HG02678 (cell line): ENCODE data around the gene HCN2.
"Not testable (repeated sequence)": the region's sequence is repeated elsewhere in the genome, so short reads cannot be mapped to it uniquely, and the experiment has no call there.

Source experiments
- ATAC-seq: cut with Tn5 transposase; IDR thresholded peaks from one replicate; pipeline ENCODE4 v1.9.1; 2021; ENCODE audit warnings: mild to moderate bottlenecking, moderate library complexity; ENCODE audit not compliant: unreplicated experiment

Gene HCN2

DNA sequence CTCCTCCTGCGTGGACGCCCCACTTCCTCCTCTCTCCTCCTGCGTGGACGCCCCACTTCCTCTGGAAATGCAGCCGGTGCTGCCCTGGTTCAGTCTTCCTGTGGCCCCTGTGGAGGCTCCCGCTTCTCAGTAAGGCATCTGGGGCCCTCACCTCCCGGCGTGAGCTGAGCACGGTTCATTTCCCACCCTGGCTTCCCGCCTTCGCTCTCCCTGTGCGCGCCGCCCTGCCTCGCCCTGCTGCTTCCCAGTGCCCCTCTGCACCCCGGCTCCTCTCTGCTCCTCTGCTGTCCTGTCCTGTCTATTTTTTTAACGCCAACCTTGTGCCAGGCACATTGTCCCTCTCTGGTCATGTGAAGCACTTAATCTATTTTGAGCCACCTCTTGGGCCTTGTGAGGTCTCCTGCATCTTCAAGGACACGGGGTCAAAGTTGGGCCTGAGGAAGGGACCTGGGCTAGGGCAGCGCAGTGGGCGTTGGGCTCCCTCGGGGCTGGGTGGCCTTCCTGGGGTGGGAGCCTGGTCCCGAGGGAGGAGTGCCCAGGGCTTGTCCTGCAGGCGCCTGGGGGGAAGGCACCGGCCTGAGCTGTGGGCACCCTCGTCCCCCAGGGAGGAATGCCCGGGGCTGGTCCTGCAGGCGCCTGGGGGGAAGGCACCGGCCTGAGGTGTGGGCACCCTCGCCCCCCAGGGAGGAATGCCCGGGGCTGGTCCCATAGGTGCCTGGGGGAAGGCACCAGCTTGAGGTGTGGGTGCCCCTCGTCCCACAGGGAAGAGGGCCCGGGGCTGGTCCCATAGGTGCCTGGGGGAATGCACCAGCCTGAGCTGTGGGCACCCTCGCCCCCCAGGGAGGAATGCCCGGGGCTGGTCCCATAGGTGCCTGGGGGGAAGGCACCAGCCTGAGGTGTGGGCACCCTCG lies 13.0 kb downstream of the HCN2 start:
- no peak for ATAC-seq

DNA sequence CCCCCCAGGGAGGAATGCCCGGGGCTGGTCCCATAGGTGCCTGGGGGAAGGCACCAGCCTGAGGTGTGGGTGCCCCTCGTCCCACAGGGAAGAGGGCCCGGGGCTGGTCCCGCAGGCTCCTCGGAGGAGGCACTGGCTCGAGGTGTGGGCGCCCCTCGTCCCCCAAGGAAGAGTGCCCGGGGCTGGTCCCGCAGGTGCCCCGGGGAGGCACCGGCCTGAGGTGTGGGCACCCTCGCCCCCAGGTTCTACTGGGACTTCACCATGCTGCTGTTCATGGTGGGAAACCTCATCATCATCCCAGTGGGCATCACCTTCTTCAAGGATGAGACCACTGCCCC lies 13.6 kb downstream of the HCN2 start:
- ATAC-seq, result not testable (repeated sequence)

DNA sequence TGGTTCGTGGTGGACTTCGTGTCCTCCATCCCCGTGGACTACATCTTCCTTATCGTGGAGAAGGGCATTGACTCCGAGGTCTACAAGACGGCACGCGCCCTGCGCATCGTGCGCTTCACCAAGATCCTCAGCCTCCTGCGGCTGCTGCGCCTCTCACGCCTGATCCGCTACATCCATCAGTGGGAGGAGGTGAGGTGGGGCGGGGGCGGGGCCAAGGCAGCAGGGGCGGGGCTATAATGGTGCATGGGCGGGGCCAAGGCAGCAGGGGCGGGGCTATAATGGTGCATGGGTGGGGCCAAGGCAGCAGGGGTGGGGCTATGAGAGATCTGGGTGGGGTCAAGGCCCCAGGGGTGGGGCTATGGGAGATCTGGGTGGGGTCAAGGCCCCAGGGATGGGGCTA lies 14.1 kb downstream of the HCN2 start:
- ATAC-seq, result not testable (repeated sequence)

DNA sequence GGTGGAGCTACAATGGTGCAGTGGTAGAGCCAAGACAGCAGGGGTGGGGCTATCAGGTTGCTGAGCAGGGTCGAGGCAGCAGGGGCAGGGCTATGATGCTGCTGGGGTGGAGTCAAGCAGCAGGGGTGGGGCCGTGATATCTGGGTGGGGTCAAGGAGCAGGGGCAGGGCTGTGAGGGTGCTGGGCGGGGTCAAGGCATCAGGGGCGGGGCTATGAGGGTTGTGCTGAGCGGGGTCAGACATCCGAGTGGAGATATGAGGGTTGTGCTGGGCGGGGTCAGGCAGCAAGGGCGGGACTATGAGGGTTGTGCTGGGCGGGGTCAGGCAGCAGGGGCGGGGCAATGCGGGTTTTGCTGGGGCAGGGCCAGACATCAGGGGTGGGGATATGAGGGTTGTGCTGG lies 14.7 kb downstream of the HCN2 start:
- no peak for ATAC-seq

DNA sequence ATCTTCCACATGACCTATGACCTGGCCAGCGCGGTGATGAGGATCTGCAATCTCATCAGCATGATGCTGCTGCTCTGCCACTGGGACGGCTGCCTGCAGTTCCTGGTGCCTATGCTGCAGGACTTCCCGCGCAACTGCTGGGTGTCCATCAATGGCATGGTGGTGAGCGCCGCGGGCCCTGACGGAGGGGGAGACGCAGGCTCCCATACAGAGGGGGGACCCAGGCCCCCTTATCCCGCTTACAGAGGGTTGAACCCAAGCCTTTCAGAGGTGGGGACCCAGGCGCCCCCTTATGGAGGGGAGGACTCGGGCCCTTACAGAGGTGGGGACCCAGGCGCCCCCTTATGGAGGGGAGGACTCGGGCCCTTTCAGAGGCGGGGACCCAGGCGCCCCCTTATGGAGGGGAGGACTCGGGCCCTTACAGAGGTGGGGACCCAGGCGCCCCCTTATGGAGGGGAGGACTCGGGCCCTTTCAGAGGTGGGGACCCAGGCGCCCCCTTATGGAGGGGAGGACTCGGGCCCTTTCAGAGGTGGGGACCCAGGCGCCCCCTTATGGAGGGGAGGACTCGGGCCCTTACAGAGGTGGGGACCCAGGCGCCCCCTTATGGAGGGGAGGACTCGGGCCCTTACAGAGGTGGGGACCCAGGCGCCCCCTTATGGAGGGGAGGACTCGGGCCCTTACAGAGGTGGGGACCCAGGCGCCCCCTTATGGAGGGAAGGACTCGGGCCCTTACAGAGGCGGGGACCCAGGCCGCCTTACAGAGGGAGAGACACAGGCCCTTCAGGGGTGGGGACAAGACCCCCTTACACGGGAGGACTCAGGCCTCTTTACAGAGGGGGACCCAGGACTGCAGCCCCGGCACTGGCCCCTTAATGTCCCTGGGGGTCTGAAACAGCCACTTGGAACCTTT lies 15.6 kb downstream of the HCN2 start:
- not testable (repeated sequence) for ATAC-seq

DNA sequence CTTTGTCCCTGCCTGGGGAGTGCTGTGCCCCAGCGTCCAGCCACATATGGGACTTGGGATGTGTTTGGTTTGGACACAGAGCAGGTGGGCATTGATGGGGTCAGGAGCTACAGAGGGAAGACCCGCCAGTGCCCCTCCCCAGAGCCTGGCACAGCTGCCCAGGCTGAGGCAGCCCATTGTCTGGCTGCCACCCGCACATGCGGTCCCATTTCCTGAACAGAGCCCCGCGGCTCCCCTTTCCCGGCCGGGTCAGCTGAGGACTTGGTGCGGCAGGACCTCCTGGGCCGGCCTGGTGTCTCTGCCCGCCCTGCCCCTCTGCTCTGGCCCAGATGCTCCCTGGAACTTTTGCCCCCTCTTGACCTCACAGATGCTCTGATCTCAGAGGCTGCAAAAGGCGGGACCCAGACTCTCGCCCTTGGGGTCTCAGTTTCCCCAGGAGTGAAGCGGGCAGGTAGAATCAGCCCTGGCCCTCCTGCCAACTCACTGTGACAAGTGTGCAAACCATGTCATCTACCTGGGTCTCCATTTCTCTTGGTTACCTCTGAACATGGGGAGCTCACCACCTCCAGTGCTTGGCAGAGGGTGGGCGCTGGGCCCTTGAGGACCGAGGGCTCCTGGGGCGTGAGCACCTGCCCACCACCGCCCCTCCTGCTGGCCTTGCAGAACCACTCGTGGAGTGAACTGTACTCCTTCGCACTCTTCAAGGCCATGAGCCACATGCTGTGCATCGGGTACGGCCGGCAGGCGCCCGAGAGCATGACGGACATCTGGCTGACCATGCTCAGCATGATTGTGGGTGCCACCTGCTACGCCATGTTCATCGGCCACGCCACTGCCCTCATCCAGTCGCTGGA lies 17.8 kb downstream of the HCN2 start:
- ATAC-seq, result no peak

DNA sequence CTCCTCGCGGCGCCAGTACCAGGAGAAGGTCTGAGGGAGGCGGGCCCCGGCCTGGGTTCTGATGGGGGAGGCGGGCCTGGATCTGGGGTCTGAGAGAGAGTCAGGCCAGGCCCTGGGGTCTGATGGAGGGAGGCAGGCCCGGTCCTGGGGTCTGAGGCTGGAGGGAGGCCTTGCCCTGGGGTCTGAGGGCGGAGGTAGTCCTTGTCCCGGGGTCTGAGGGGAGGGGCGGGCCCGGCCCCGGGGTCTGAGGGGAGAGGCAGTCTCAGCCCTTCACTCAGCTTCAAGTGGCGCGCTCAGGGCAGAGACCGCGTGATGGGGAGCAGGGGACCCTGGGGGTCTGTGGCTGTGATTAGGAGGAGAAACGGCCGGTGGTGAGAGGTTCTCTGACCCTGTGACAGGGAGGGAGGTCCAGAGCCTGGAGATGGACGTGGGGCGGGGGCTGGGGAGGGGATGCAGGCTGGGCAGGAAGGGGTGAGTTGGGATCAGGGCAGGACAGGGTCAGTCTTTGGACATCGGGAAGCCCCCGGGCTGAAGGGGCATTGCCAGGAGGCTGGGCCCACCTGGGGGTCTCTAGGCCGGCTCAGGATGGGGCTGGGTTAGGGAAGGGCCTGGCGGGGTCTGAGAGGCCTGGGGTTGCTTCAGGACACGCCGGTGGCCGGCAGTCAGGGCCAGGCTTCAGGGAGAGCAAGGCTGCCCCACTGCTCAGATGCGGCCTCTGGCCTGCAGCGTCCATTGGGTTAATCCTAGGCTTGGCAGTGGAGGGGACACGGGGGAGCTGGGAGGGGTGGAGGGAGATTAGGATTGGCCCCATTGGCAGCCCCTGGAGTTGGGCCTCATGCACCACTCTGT lies 18.7 kb downstream of the HCN2 start:
- no peak for ATAC-seq

DNA sequence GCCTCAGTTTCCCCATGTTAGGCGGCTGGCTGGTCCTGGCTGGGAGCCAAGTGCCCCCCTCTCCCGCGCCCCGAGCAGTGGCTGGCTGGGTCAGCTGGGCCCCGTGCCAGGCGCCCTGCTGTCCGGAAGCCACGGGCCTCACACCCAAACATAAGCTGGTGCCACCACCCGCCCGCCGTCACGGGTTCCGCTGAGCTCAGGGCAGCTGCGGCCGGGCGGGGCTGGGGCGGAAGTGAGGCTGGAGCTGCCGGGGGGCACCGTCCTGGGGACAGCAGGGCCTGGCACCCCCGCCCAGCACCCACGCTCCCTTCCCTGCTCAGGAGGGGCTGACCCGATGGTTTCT lies 19.3 kb downstream of the HCN2 start:
- ATAC-seq, result no peak

DNA sequence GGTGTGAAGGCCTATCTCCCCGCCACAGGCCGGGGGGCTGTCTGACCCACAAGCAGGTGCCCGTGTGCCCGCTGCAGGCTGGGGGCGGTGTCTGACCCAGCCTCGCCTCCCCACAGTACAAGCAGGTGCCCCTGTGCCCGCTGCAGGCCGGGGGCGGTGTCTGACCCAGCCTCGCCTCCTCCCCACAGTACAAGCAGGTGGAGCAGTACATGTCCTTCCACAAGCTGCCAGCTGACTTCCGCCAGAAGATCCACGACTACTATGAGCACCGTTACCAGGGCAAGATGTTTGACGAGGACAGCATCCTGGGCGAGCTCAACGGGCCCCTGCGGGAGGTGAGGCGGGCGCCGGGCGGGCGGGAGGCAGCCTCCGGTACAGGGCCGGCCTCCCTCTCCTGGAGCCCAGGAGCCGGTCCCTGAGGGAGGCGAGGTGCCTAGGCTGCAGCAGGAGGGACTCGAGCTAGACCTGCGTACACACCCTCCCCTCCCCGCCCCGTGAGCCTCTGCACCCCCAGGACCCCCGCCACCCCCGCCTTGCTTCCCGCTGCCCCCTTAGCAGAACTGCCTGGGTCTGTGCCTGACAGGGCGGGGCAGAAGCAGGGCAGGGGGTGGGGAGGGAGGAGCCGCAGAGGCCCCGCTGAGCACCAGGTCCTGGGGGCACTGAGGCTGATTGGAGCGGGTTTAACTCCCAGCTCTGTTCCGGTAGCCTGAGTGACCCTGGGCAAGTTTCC lies 20.6 kb downstream of the HCN2 start:
- no peak for ATAC-seq

DNA sequence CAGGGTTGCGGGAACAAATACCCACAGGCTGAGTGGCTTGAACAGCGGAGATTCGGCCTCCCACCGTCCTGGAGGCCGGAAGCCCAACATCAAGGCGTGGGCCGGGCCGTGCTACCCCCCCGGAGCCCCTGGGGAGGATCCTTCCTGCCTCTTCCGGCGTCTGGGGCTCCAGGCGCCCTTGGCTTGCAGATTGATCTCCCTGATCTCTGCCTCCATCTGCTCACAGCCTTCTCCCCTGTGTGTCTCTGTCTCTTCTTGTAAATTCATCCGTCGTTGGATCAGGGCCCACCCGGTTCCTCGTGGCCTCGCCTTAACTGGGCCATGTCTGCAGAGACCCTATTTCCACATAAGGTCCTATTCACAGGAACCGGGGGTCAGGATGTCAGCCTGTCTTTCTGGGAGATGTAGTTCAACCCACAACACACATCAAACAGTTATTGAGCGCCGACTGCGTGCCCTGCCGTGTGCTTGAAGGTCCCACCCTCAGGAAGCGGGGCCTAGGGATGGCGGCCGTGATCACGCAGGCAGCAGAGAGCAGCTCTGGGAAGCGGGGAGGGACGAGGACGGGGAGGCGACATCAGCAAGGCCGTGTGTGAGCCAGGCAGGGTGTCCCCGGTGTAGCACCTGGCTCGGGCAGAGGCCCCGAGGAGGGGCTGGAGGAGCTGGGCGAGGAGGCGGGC lies 21.3 kb downstream of the HCN2 start:
- ATAC-seq, result no peak

DNA sequence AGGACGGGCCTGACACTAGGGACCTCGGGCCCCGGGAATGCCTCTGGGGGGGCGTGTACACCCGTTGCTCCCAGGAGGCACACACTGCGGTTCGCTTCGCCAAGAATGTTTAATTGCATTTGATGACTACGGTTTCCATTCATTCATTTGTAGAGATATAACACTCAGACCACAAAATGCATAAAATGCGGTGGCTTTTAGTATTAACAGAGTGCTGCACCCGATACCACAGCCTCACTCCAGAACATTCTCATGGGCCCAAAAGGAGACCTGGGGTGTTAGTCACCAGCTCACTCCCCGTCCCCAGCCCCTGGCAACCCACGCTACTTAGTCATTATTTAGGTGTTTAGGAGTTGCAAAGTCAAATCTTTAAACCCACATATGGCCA lies 21.8 kb downstream of the HCN2 start:
- ATAC-seq, result no peak

DNA sequence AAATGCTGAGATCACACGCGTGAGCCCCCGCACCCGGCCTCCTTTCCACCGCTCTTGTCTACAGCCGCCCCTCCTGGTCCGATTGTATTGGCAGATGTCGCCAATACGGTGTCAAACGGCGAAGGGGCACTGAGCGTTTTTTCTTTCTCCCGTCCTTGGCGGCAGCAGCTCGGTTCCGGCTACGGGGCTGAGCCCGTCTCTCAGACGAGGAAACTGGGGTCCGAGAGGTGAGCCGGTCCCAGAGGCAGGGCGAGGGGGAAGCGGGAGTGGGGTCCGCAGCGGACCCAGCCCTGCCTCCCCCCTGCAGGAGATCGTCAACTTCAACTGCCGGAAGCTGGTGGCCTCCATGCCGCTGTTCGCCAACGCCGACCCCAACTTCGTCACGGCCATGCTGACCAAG lies 23.3 kb downstream of the HCN2 start:
- no peak for ATAC-seq

DNA sequence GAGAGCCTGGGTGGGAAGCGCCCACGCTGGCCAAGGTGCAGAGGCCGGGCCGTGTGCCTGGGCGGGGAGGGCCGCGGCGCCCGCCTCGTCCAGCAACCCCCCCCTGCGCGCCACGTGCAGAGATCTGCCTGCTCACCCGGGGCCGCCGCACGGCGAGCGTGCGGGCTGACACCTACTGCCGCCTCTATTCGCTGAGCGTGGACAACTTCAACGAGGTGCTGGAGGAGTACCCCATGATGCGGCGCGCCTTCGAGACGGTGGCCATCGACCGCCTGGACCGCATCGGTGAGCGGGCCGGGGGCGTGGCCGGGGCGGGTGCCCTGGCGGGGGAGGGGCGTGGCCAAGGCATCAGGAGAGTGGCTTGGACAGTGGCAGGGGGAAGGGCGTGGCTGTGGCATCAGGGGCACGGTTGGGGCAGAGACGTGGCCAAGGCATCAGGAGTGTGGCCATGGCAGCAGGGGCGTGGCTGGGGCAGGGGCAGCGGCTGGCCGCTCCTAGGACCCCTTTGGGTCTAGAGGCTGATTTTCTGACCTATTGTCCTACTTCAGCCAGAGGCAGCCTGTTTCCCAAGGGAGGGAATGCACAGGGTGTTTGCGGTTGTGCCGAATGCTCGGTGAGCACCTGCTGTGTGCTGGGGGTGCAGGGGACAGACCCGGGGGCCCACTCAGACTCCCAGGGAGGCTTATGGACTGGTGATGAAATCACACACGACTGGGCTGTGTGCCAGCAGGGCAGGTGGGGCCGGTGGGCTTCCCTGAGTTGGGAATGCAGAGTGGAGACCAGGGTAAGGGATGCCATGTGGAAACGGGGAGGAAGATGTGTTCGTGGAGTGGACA lies 24.3 kb downstream of the HCN2 start:
- no peak for ATAC-seq

DNA sequence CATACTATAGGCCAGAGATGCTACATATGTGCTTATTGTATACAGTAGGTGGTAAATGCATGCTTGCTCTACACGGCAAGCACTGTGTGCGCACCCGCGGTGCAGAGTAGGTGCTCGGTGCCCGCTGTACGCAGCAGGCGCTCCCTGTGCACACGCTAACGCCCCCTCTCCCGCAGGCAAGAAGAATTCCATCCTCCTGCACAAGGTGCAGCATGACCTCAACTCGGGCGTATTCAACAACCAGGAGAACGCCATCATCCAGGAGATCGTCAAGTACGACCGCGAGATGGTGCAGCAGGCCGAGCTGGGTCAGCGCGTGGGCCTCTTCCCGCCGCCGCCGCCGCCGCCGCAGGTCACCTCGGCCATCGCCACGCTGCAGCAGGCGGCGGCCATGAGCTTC lies 25.9 kb downstream of the HCN2 start:
- no peak for ATAC-seq

DNA sequence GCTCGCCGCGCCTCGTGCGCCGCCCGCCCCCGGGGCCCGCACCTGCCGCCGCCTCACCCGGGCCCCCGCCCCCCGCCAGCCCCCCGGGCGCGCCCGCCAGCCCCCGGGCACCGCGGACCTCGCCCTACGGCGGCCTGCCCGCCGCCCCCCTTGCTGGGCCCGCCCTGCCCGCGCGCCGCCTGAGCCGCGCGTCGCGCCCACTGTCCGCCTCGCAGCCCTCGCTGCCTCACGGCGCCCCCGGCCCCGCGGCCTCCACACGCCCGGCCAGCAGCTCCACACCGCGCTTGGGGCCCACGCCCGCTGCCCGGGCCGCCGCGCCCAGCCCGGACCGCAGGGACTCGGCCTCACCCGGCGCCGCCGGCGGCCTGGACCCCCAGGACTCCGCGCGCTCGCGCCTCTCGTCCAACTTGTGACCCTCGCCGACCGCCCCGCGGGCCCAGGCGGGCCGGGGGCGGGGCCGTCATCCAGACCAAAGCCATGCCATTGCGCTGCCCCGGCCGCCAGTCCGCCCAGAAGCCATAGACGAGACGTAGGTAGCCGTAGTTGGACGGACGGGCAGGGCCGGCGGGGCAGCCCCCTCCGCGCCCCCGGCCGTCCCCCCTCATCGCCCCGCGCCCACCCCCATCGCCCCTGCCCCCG lies 26.5 kb downstream of the HCN2 start:
- no peak for ATAC-seq

DNA sequence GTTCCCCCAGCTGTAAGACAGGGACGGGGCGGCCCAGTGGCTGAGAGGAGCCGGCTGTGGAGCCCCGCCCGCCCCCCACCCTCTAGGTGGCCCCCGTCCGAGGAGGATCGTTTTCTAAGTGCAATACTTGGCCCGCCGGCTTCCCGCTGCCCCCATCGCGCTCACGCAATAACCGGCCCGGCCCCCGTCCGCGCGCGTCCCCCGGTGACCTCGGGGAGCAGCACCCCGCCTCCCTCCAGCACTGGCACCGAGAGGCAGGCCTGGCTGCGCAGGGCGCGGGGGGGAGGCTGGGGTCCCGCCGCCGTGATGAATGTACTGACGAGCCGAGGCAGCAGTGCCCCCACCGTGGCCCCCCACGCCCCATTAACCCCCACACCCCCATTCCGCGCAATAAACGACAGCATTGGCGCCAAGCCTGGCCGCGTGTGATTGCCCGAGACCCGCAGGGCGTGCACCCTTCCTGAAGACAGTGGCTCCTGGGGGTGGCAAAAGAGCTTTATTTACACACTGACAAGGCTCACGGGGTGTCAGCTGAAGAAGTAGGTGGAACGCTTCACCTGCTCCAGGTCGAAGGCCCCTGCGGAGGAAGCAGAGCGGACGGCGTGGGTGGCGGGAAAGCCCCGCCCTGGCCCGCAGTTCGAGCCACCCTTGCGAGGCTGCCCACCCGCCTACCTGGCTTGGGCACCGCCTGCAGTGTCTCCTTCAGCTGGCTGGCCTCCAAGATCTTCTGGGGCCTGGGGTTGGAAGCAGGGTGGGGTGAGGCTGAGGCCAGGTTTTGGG lies 27.3 kb downstream of the HCN2 start:
- ATAC-seq, result no peak
